ENCODE results near the gene DDX3X. TPM values are rescaled to one million over a fixed set of nuclear protein-coding genes. Genes with fewer than 3 reads are reported as not detected.

Gene DDX3X
- total RNA-seq, 1 experiment from 2014 or later: 338 TPM

GRCh38 chrX:41300758-41301437, 33.1 kb upstream of the DDX3X start:
- H4K5ac ChIP-seq (ENCODE audit: insufficient read length, low read depth, low read length): no peak overlapping the region
- no peak for DNase-seq
- H3K9ac ChIP-seq (ENCODE audit: extremely low read depth, insufficient read length, low read length): no peak overlapping the region
- no peak overlapping the region for H3K14ac ChIP-seq (ENCODE audit: insufficient read depth, low read length)
- no peak overlapping the region for H2AFZ ChIP-seq (ENCODE audit: low read length)
- TF ChIP-seq CTCF (conservative IDR thresholded peaks at IDR 0.05): no peak
- H3K4me1 ChIP-seq (ENCODE audit: insufficient read depth, low read length): peaks cover 3% of the 10 kb centered on the region; the same call in 1 of the 2 replicates
- no peak overlapping the region for H2AK5ac ChIP-seq (ENCODE audit: insufficient read length, low read length)
- no peaks in the 10 kb centered on the region for H3K27me3 ChIP-seq (ENCODE audit: insufficient read depth, low read length)
- no peak overlapping the region for H3K56ac ChIP-seq (ENCODE audit: insufficient read length, low read depth, low read length)
- H3K36me3 Mint-ChIP-seq (ENCODE audit: insufficient read depth in 1 of 3, low read depth in 3 of 3): peaks cover 0 to 8% (median 4%) of the 10 kb centered on the region in 3 experiments; a peak in 5 of 7 replicates
- H2BK5ac ChIP-seq (ENCODE audit: insufficient read length, low read length): no peak overlapping the region
- H3K23me2 ChIP-seq (ENCODE audit: insufficient read length, low read depth, low read length, poor library complexity, severe bottlenecking): no peaks in the 10 kb centered on the region
- peaks cover 2% of the 10 kb centered on the region; the same call in 1 of the 2 replicates for H3K27me3 Mint-ChIP-seq (ENCODE audit: low read depth)
- H4K8ac ChIP-seq (replicated peaks; ENCODE audit: insufficient read length, low read depth, low read length): no peak overlapping the region
- H3K18ac ChIP-seq (ENCODE audit: insufficient read length, low read depth, low read length): no peak overlapping the region
- no peak overlapping the region for H2BK120ac ChIP-seq (ENCODE audit: low read depth, low read length, poor library complexity, severe bottlenecking)
- no peak overlapping the region for H2BK15ac ChIP-seq (ENCODE audit: low read depth, low read length)
- H2BK20ac ChIP-seq (ENCODE audit: low read depth, low read length, poor library complexity, severe bottlenecking): no peak overlapping the region
- H3K9me3 ChIP-seq (ENCODE audit: control insufficient read depth, low read depth, low read length): no peaks in the 10 kb centered on the region
- H3K27ac ChIP-seq (ENCODE audit: insufficient read length, low read depth, low read length): no peak overlapping the region
- no peaks in the 10 kb centered on the region for H3K79me2 ChIP-seq (ENCODE audit: insufficient read depth, low read length)
- no peak overlapping the region for H3T11ph ChIP-seq (ENCODE audit: low read length)
- no peak overlapping the region for H3K4ac ChIP-seq (ENCODE audit: low read depth, low read length)
- peaks cover 22 to 27% of the 10 kb centered on the region in 2 experiments for H3K4me1 Mint-ChIP-seq
- H3K23ac ChIP-seq (ENCODE audit: insufficient read length, low read depth, low read length): no peak overlapping the region
- H3K79me1 ChIP-seq (ENCODE audit: insufficient read depth, low read depth, low read length, poor library complexity, severe bottlenecking): no peaks in the 10 kb centered on the region
- no peak overlapping the region for H3K27ac Mint-ChIP-seq
- no peak overlapping the region for H3K4me2 ChIP-seq (ENCODE audit: insufficient read depth, insufficient read length, low read length)
- peaks cover 61 to 69% of the 10 kb centered on the region in 2 experiments for H3K9me3 Mint-ChIP-seq
- no peaks in the 10 kb centered on the region for H4K20me1 ChIP-seq (ENCODE audit: control insufficient read depth, insufficient read depth, insufficient read length)
- no peak overlapping the region for H2BK12ac ChIP-seq (ENCODE audit: insufficient read length, low read depth, low read length)
- no peak overlapping the region for H3K4me3 Mint-ChIP-seq
- no peak overlapping the region for H4K91ac ChIP-seq (ENCODE audit: insufficient read length, low read depth, low read length)
- WGBS (ENCODE audit: extremely low coverage, insufficient read length, low lambda C conversion rate): no CpG with 5 or more reads among the region's 5 CpGs
